GM12873 (cell line): ENCODE measurements around the gene NTRK2.

Experiments
- CTCF ChIP-seq: IDR thresholded peaks from 2 replicates; pipeline ENCODE4 v1.5.1; 2012; ENCODE audit warnings: low read depth, mild to moderate bottlenecking, moderate library complexity, low read length, control low read depth; ENCODE audit not compliant: insufficient read depth; ENCODE audit errors: missing control alignments

The NTRK2 gene

DNA sequence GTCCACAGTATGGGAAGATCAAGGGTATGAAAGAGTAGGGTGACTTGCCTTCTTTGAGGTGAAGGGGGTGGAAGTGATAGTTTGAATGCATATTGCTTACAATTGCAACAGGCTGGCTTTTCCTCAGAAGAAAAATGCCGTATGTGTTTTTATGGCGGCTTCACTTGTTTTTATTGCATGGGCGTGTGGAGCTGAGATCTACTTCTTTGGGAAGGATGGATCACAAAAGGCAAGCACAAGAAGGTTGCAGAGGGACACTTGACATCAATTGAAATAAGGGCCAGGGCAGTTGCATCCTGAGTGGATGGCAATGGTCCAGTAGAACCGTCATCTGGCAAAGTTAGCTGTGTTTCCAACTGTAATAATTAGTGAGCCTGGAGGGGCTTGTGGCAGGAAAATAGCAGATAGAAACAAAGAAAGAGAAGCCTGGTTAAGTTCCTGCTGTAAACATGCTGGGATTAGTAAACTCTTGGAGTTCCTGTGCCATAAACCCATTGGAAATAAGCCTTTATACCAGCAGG lies 138.4 kb downstream of the NTRK2 start:
- TF ChIP-seq CTCF = no peak

DNA sequence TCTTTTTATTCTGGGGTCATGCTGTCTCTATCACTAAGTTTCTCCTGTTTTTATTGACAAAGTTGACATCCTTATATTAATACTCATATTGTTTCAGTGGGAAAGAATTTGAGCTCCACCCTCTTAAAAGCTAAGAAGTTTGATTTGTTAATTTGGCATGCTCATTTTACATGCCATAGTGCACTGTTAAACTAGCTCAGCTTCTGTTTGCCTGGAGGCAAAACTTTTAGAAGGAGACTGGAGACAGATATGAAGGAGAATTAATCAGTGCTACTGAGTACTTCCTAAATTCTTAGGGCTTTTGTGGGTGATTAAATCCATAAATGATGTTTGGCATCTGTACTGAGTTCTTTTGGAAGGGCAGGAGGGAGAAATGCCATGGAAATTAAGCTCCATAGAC lies 138.9 kb downstream of the NTRK2 start:
- no peak for TF ChIP-seq CTCF

- no peak for TF ChIP-seq CTCF
These were observed 141.7 kb downstream of the NTRK2 start for GRCh38 chr9:84811072-84811750.

DNA sequence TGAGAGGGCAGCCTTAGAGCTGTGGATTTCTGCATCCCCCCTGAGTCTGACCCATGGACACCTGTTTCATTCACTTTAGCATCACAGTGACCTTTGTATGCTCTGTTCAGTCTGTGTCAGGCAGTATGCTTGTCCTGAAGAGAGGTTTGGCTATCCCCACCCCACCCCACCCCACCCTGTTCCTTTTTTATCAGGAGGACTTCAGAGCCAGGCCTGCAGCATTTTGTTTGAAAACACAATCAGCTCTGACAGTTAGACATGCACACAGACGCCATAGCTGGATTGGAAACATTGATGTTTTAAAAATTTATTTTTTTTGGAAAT lies 142.2 kb downstream of the NTRK2 start:
- no peak for TF ChIP-seq CTCF

DNA sequence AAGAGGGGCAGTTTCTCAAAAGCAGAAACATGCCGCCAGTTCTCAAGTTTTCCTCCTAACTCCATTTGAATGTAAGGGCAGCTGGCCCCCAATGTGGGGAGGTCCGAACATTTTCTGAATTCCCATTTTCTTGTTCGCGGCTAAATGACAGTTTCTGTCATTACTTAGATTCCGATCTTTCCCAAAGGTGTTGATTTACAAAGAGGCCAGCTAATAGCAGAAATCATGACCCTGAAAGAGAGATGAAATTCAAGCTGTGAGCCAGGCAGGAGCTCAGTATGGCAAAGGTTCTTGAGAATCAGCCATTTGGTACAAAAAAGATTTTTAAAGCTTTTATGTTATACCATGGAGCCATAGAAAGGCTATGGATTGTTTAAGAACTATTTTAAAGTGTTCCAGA lies 142.8 kb downstream of the NTRK2 start:
- TF ChIP-seq CTCF = no peak

DNA sequence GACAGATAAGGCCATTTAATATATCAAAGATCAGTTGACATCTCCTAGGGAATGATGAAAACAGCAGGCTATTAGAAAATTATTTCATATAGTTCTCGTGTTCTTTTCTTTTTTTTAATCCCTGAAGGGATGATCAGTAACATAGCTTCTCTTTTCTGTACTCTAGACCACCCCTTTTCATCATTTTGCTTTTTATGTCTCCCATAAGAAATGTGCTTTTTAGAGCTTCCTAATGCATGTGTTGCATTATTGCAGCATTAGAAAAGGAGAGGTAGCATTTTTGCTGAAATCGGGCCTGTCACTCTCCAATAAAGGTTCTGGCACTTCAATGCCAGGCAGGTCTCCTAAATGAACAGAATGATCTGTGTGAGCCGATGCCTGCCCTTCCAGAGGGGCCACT lies 143.3 kb downstream of the NTRK2 start:
- no peak for TF ChIP-seq CTCF

GRCh38 chr9:84815554-84815953 lies 146.0 kb downstream of the NTRK2 start:
- TF ChIP-seq CTCF = no peak
